ENCODE results near the gene PEX3.

PEX3 gene, protein sequence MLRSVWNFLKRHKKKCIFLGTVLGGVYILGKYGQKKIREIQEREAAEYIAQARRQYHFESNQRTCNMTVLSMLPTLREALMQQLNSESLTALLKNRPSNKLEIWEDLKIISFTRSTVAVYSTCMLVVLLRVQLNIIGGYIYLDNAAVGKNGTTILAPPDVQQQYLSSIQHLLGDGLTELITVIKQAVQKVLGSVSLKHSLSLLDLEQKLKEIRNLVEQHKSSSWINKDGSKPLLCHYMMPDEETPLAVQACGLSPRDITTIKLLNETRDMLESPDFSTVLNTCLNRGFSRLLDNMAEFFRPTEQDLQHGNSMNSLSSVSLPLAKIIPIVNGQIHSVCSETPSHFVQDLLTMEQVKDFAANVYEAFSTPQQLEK

DNA sequence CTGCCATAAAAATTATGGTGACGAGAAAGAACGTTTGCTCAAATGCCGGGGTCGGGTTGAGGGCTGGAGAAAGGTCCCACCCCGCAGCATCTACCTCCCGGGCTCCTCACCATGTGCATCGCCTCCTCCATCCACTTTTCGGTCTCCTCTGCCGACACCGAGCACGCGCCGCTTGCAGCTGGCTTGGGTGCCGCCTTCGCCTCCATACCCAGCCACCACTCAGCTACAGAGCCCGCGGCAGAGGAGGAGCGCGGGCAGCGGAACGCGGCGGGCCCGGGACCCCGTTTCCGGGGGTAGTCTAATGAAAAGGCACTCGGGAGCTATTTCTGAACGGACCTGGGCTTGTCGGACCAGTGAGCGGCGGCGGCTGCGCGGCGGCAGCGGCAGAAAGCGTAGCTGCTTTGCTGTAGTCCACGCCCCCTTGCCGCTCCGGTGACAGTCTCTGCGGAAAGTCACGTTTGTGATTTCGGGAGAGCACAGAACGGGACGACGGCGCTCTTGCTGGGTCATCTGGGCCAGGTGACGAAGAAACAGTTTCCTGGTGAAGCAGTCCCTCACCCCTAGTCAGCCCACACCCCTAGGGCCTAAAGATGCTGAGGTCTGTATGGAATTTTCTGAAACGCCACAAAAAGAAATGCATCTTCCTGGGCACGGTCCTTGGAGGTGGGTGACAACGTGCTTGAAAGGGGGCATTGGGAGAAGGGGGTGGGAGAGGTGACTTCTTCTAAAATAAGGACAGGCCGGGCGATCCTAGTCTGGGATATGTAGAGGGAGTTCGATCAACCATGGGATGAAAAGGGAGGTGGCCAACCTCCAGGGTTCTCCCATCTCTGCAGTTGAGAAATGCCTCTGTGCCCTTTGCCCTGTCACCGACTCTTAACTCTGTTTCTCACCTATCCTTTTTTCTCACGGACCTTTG is at the start of gene PEX3, which contains the start of gene ADAT2:
TSS of gene PEX3 (plus strand) at position 353 of the 919 bp plus-strand sequence. CDS start at position 591, 238 bp downstream.
TSS of gene ADAT2 (minus strand) at position 243 of the 919 bp plus-strand sequence. CDS start at position 206, 37 bp downstream.
- TF ChIP-seq GATA3 (IDR thresholded peaks at IDR 0.05; ENCODE audit: low read depth, low read length) = no peak
- no peak for TF ChIP-seq GATA2 (IDR thresholded peaks at IDR 0.05; ENCODE audit: low read depth, low read length)

GRCh38 chr6:143401068-143401446 is 49.5 kb upstream of the PEX3 start:
- no peak for TF ChIP-seq GATA3 (IDR thresholded peaks at IDR 0.05; ENCODE audit: low read depth, low read length)
- no peak for TF ChIP-seq GATA2 (IDR thresholded peaks at IDR 0.05; ENCODE audit: low read depth, low read length)

DNA sequence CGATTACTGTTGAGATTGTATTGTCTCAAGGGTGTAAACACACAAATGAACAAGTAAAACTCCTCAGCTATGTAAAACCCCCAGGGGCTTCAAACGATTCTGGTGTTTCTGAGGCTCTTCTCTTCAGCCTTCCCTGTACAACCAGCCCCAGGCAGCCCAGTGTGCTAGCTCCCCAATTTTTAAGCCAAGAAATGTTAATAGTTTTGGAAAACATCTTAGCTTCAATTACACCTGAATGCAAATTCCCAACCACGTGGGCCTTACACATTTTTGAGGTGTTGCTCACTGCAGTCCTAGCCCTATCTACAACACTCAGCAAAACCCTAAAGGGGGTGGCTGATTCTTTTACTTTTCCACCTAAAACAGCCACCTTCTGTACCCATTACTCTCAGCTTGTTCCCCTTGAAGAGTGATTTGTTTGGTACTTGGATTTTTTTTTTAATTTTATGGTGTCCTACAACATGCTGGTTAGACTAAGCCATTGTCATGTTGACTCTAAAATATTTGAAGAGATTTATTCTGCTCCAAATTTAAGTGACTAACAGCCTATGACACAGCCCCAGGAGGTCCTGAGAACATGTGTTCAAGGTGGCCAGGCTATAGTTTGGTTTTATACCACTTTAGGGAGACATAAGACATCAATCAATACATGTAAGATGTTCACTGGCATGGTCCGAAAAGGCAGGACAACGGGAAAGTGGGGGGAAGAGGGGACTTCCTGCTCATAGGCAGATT is 48.8 kb upstream of the PEX3 start:
- TF ChIP-seq GATA3 (IDR thresholded peaks at IDR 0.05; ENCODE audit: low read depth, low read length) (no peak), GATA2 (IDR thresholded peaks at IDR 0.05; ENCODE audit: low read depth, low read length) (no peak)

GRCh38 chr6:143402721-143403336 is 47.8 kb upstream of the PEX3 start:
- TF ChIP-seq GATA3 (IDR thresholded peaks at IDR 0.05; ENCODE audit: low read depth, low read length) (no peak), GATA2 (IDR thresholded peaks at IDR 0.05; ENCODE audit: low read depth, low read length) (no peak)

DNA sequence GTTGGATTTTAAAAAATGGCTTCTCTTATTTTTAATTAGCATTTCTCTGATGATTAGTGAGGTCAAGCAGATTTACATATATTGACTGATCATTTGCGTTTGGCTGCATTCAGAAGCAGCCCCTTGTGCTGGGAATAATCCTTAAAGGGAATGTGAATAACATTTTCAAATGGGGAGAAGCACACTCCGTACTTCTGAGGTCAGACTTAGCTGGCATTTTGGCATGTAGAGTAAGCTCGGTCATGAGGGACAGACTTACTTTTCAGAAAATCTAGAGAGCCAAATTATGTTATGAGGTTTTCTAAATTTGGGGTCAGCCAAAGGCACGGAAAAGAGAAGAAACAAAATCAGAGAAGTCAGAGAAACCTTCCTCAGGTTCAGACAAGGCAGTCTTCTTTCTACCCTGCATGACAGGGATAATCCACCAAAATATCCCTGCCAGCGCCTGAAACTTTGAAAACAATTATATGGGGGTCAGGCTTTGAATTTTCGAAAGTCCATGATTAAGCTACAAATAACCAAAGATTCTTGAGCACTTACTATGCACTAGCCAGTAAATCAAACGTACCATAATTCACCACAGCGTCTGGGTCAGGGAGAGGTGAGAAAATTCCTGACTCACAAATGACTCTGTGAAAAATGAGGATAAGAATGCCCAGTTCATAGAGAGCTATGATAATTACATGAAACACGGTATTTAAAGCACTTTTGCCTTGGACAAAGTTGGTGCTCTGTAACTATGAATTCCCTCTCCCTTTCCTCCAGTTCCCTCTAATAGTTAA is 45.0 kb upstream of the PEX3 start:
- TF ChIP-seq GATA2 (IDR thresholded peaks at IDR 0.05; ENCODE audit: low read depth, low read length) (no peak), GATA3 (IDR thresholded peaks at IDR 0.05; ENCODE audit: low read depth, low read length) (no peak)

GRCh38 chr6:143406673-143407072 is 43.9 kb upstream of the PEX3 start:
- no peak for TF ChIP-seq GATA3 (IDR thresholded peaks at IDR 0.05; ENCODE audit: low read depth, low read length)
- no peak for TF ChIP-seq GATA2 (IDR thresholded peaks at IDR 0.05; ENCODE audit: low read depth, low read length)

DNA sequence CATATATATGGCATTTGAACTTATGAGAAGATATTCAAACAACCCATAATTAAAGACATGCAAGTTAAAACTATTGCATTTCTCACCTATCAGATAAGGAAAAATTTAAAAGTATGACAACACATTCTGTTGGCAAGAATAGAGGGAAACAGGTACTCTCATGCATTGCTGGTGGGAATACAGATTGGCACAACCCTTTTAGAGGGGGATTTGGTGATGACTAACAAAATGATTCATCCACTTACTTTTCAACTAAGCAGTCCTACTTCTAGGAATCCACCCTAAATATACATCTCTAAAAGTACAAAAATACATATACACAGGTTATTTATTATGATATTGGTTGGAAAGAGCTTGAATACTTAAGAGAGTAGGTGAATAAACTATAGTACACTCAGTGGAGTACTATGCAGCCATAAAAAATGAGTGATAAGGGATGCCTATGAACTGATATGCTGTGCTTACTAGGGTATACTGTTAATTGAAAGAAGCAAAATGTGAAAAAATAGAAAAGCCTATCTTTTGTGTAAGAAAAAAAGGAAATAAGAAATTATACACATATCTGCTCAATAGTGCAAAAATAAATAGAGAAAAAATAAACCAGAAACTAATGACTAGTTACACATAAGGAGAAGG is 42.3 kb upstream of the PEX3 start:
- TF ChIP-seq GATA2 (IDR thresholded peaks at IDR 0.05; ENCODE audit: low read depth, low read length) (no peak), GATA3 (IDR thresholded peaks at IDR 0.05; ENCODE audit: low read depth, low read length) (no peak)

GRCh38 chr6:143408787-143409162 is 41.8 kb upstream of the PEX3 start:
- TF ChIP-seq GATA2 (IDR thresholded peaks at IDR 0.05; ENCODE audit: low read depth, low read length) (no peak), GATA3 (IDR thresholded peaks at IDR 0.05; ENCODE audit: low read depth, low read length) (no peak)

DNA sequence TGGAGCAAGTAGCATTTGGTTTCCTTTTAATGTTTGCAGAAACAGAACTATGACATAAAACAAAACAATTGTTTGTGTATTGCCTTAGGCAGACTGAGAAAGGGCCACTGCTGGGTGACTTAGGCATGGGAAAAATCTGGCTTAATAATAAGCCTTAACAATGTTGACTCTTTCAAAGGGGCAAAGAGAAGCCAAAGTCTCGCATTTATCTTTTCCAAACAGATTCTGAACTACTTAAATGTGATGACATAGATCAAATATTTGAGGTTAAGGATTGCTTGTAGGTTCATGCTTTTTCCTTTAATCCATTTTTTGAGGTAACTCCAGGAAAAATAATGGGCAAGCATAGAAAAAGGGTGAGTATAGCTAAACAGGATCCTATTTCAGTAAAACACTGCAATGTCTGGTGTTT is 39.7 kb upstream of the PEX3 start:
- TF ChIP-seq GATA2 (IDR thresholded peaks at IDR 0.05; ENCODE audit: low read depth, low read length) (no peak), GATA3 (IDR thresholded peaks at IDR 0.05; ENCODE audit: low read depth, low read length) (no peak)

DNA sequence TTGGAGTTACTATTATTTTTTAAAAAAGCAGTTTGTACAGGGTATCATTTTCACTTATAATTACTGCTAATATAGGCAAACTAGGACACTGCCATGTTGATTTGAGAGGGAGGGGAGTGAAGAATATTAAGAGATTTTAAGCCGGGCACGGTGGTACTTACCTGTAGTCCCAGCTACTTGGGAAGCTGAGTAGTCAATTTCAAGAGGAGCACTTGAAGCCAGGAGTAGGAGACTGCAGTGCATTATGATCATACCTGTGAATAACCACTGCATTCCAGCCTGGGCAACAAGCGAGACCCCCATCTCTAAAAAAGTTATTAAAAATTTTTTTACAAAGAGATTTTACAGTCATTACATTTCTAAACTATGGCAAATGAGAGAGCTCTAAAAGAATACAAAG is 35.8 kb upstream of the PEX3 start:
- TF ChIP-seq GATA2 (IDR thresholded peaks at IDR 0.05; ENCODE audit: low read depth, low read length) = no peak
- TF ChIP-seq GATA3 (IDR thresholded peaks at IDR 0.05; ENCODE audit: low read depth, low read length) = no peak

DNA sequence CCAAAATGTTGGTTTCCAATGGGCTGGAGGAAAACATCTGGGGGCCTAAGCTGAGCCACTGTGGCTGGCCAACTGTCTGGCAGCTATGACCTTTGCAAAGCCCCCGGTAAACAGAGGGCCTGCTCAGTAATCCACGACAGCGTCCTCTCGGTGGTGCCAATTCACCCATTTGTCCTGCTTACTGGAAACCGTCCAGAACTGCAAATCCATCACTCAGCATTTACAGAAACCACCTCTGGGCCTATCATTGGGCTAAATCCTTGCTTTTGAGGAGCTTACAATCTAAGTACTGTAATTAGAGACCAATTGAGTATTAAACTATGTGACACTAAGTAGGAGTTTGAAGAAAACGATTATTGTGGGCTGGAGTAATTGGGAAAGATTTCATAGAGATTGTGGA is 31.1 kb upstream of the PEX3 start:
- no peak for TF ChIP-seq GATA3 (IDR thresholded peaks at IDR 0.05; ENCODE audit: low read depth, low read length)

GRCh38 chr6:143426026-143426425 is 24.6 kb upstream of the PEX3 start:
- TF ChIP-seq GATA2 (IDR thresholded peaks at IDR 0.05; ENCODE audit: low read depth, low read length) (no peak), GATA3 (IDR thresholded peaks at IDR 0.05; ENCODE audit: low read depth, low read length) (no peak)
